Hematopoietic multipotent progenitor cell treated with erythropoietin and hydrocortisone succinate and interleukin-3 and kit ligand, for 8 days (in vitro differentiated cells): ENCODE results near the gene DNASE2B.

Source experiments
- DNase-seq: peaks from one replicate; pipeline ENCODE4 v3.0.0-alpha.2; 2015

DNASE2B gene

DNA sequence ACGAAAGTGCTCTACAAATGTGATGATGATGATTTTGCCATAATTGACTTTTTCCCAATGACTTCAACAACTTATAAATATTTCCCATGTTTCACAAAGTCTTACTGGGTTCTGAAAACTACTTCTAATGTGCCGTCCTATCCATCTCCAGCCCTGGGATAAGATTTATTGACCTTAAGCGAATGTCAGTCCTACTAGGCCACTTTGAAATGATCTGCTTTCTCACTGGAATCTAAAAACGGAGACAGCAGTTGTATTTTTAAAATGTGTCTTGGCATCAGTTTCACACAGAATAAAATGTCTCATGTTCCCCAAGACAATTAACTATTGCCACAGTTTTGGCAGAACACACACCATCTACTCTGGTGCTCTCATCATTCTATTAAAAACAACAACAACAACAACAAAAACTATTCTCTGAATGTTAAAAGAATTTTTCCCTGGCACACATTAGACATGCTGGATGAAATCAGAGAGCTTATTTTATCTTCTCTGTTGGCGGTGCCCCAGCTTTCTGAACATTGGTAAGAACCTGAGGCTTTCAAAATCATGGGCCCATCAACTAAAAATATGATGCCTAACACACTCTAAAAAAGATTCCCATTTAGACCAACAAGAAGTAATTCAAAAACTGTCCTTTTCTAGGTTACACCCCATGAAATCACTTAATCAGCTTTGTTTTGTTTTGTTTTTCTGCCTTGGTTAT lies 23.1 kb upstream of the DNASE2B start:
- no peak for DNase-seq

- no peak for DNase-seq
These were observed 22.0 kb upstream of the DNASE2B start for GRCh38 chr1:84376000-84376910.

DNA sequence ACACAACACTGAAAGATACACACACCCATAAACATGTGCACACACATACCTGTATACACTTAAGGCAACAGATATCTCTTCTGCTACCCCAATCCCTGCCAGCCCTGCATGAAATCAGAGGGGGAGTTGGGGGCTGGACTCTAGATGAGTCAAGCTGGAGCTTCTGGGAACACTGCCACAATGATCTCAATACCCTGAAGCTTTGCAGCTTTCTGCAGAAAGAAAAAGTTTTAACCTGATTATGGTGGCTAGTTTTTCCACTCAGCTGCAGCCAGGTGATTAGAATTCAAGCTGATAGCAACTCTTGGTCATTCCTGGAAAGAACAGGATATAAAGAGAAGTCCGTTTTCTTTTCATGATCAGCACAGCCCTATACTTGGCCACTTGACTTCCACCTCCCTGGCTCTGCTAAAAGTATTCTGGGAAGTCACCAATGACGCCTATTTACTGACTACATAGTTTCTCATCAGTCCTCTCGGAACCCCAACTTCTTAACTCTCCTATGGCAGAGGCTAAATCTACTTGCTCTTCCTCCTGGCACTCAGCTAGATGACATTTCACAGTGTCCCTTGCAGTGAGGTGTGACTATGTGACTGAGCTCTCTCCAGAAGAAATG lies 20.7 kb upstream of the DNASE2B start:
- peak; percentile 4 for DNase-seq

GRCh38 chr1:84379138-84379916 lies 19.0 kb upstream of the DNASE2B start:
- no peak for DNase-seq

DNA sequence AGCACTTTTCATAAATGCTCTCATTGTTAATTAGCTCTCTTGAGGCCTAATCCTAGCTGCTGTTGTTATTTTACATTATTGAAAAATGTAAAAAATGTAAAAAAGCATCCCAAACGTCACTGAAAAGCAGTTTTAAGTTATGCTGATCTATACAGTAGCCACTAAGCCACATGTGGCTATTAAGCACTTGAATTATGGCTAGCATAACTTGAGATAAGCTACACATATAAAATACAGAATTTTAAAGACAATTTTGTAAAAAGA lies 18.4 kb upstream of the DNASE2B start:
- no peak for DNase-seq

- no peak for DNase-seq
These were observed 16.2 kb upstream of the DNASE2B start for GRCh38 chr1:84382127-84382526.

GRCh38 chr1:84385347-84385746 lies 12.9 kb upstream of the DNASE2B start:
- no peak for DNase-seq

DNA sequence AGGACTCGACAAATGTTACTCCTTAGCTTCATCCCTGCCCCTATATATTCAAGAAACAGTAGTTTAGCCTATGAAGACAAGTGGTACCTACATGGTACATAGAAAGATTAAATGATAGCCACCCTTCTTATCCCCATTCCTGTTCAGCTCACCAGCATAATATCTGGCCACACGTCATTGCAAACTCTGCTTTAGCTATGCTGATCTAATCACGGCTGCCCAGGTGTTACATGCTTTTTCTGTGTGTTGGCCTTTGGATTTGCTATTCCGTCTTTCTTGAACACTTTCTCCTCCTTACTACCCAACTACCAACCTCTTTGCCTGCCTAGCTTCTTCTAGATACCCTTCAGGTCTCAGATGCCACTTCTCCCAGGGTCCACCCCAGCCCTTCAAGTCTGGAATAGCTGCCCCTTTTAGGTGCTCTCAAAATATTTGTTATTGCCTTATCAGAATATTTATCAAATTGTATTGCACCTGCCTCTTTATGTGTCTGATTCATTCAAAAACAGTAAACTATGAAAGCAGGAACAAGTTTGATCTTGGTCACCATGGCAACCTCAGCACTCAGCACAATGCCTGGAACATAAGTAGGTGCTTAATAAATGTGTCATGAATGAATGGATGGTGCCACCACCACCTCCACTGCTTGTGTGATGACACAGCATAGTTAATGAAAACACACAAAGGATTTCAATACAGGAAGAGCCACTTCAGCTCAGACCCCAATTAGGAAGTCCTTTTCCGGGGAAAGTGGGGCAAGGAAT lies 11.4 kb upstream of the DNASE2B start:
- DNase-seq = no peak

DNA sequence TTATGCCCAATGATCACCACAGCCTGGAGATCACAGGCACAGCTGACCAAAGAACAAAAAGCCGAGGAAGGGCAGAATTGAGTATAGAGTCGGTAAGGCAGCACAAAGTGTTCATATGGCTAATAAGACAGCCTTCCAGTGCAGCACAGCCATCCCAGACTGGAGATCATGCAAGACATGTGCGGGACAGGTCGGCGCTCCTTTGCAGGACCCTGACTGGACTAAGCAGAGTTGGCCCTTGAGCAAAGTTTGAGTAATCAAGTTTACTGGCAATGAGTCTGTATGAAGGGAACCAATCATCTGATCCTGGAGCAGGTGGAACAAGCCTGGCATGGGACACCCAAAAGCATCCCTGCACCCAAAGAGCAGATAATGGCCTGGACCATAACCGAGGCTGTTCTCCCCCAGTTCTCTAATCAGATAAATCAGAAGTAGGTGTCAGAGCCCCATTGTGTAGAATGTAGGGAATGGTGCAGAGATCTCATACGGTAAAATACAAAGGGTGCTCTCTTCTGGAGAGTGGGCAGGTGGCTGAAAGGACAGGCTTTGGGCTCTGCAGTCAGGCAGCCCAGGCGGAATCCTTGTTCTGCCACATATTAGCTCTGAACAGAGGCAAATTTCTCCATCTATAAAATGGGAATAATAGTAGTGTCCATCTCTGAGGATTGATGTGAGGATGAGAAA lies 10.7 kb upstream of the DNASE2B start:
- peak; percentile 48 for DNase-seq

DNA sequence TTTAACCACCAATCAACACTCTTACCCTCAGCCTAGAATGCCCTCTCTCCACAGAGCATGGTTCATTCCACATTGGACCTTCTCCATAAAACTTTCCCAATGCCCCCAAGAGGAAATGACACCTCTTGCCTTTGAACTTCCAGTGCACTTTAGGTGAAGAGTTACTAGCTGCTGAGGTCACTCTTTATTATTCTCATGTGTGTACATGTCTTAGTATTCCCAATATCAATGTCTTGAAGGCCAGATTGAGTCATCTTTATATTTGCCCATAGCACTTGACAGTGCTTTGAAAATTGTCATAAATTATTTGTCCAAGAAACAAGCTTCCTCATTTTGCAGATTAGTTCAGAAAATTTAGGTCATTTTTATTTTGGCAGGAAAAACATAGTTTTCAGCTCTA lies 8.1 kb upstream of the DNASE2B start:
- DNase-seq = no peak

GRCh38 chr1:84401156-84401555 lies 2.9 kb downstream of the DNASE2B start:
- DNase-seq = no peak

DNA sequence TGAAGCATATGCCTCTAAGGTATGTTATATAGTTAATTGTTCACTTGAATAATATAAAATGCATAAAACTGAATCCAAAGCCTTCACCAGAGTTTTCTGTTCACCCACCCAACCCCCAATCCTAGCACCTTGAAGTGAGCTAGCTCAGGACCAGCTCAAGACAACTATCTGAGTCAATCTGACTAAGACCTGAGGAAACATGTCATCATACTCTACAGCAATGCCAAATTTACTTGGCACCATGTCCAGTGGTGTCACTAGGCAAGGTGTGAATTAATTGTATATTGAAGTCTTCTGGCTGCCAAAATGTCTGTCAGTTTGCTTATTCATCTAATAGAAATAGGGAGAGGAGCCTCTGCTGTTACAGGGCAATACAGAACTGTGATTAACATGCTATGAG lies 3.8 kb downstream of the DNASE2B start:
- DNase-seq = no peak

DNA sequence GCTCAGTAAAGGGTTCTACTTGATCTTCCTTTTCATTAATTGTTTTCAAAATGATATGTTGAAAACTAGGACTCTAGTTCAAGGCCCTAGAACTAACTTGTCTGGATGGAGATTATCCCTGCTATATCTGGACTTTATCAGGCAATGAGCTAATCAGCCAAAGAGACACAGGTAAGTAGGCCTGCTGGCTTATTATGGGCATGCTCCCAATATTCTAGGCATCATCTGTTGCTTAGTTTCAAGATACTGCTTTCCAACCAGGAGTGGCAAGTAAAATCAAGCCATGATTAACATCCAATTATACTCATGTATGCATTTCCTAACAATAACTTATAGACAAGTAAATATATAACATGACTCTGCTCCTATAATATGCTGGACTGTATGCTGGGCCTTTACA lies 4.2 kb downstream of the DNASE2B start:
- no peak for DNase-seq

DNA sequence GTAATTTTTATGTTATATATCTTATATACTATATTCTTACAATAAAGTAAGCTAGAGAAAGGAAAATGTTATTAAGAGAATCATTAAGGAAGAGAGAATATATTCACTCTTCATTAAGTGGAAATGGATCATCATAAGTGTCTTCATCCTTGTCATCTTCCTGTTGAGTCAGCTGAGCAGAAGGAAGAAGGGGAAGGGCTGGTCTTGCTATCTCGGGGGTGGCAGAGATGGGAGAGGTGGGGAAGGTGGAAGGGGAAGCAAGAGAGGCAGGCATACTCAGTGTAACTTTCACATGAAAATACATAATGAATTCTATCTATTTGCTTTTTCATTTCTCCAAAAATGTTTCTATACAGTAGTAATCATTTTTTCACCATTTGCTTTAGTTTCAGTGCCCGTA lies 5.1 kb downstream of the DNASE2B start:
- no peak for DNase-seq

- no peak for DNase-seq
These were observed 8.1 kb downstream of the DNASE2B start for GRCh38 chr1:84406346-84406861.

GRCh38 chr1:84407524-84407923 lies 9.2 kb downstream of the DNASE2B start:
- no peak for DNase-seq

DNA sequence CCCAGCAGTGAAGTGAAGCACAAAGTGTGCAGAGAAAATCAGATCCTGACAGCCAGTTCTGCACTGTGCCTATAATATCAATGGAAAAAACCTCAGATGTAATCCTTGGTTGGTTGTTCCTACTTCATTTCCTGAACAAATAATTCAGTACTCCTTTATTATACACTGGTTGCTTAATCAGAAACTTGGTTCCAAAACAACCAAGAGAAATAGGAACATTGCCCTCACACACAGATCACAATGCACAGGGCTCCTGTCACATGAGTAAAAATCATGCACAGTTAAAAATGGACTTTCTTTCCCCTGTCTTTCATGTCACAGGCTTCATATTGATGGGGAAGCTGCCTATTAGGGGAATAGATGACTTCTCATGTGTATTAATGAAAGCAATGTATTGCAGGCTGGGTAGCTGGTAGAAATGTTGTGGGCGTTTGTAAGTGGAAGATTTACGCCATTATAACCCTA lies 9.7 kb downstream of the DNASE2B start:
- no peak for DNase-seq

DNA sequence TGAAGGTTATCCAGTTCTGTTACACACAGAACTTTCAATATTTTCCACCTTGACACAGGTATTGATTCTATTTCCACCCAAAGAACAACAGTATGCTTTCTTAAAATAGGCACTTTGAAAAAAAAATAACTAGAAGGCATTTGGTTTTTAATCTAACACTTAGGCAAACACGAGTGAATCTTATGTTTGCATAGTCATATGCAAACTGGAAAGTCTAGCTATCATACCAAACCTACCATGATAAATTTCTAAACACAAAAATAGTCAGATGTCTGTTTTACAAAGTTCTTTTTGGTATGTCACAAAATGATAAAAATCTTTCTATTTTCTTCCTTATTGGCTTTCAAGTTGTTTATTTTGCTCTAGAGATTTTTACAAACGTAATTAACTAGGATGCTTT lies 11.6 kb downstream of the DNASE2B start:
- DNase-seq = no peak

DNA sequence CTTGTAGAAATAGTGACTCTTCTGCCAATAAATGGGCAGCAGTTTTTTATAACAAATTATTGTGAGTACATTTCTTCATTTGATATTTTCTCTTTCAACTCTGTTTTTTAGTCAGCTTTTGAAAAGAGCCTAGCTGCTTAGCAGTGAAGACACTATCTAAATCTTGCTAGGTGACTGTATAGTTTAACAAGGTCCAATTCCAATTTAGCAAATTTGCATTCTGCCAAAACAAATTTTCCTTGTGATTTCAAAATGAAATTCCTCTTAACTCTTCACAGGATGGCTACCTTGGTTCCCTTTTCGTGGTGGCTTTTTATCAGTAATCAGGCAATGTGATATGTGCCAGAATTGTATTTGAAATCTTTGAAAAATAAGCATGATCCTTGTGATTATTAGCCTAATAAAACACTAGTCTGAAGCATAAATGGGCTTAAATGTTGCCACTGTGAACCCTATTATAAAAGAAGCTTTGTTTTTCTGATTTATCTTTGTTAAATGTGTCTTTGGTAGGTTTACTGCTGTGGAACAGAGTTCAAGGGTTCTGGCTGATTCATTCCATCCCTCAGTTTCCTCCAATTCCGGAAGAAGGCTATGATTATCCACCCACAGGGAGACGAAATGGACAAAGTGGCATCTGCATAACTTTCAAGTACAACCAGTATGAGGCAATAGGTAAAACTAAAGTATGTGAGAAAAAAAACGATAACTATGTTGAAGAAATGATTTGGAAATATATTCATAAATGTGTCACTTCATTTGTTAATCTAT lies 12.2 kb downstream of the DNASE2B start:
- DNase-seq = no peak

GRCh38 chr1:84412316-84412942 lies 14.1 kb downstream of the DNASE2B start:
- DNase-seq = no peak
